Activated B cell treated with CpG ODN at 0.5 μM for 24 hours (primary cell): ENCODE measurements around the gene GPR137B. TPM values are rescaled to one million over a fixed set of nuclear protein-coding genes. Genes with fewer than 3 reads are reported as not detected.
"Not testable (repeated sequence)": the region's sequence is repeated elsewhere in the genome, so short reads cannot be mapped to it uniquely, and the experiment has no call there.

ENCODE experiments used
- ATAC-seq: fragments of 200-7000 bp; cut with Tn5 transposase; one replicate; pipeline ENCODE4 v1.10.0; 2021; ENCODE audit warnings: low read depth, mild to moderate bottlenecking, moderate library complexity
- CTCF ChIA-PET: fragments of 350-600 bp; sonication (Branson Sonifier 250); formaldehyde crosslinking; loops from one replicate; lab custom pipeline; 2021; ENCODE audit warnings: antibody characterized with exemption; lab: Charles Lee
- POLR2A ChIA-PET: fragments of 350-600 bp; sonication (Branson Sonifier 250); formaldehyde crosslinking; loops from one replicate; lab custom pipeline; 2021; ENCODE audit warnings: antibody characterized with exemption; lab: Charles Lee
- DNase-seq: peaks from one replicate; pipeline ENCODE4 v3.0.0; 2022
- H3K27ac Mint-ChIP-seq: one replicate; pipeline ENCODE4 v1.8.0; 2020; ENCODE audit warnings: mixed read lengths
- H3K27me3 Mint-ChIP-seq: one replicate; pipeline ENCODE4 v1.8.0; 2021; ENCODE audit warnings: mixed read lengths
- H3K36me3 Mint-ChIP-seq: one replicate; pipeline ENCODE4 v1.8.0; 2021; ENCODE audit warnings: low read depth, mixed read lengths
- H3K4me1 Mint-ChIP-seq: one replicate; pipeline ENCODE4 v1.8.0; 2021; ENCODE audit warnings: mixed read lengths
- H3K4me3 Mint-ChIP-seq: one replicate; pipeline ENCODE4 v1.8.0; 2020; ENCODE audit warnings: mild to moderate bottlenecking, mixed read lengths
- H3K9me3 Mint-ChIP-seq: one replicate; pipeline ENCODE4 v1.8.0; 2020; ENCODE audit warnings: mixed read lengths
- CTCF ChIP-seq: fragments of 200-600 bp; IDR thresholded peaks from one replicate; pipeline ENCODE4 v1.8.0; 2022; ENCODE audit warnings: antibody characterized with exemption, mild to moderate bottlenecking
- intact Hi-C: fragments of 100-400 bp; cut with micrococcal nuclease; formaldehyde crosslinking; loops from one replicate; pipeline ENCODE4 v1.15.1; 2024
- total RNA-seq: library from RNA; stranded (reverse); gene quantifications from 2 replicates; pipeline ENCODE4 v1.2.3, GENCODE V29; 2022

Gene GPR137B, protein sequence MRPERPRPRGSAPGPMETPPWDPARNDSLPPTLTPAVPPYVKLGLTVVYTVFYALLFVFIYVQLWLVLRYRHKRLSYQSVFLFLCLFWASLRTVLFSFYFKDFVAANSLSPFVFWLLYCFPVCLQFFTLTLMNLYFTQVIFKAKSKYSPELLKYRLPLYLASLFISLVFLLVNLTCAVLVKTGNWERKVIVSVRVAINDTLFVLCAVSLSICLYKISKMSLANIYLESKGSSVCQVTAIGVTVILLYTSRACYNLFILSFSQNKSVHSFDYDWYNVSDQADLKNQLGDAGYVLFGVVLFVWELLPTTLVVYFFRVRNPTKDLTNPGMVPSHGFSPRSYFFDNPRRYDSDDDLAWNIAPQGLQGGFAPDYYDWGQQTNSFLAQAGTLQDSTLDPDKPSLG
- 10.6 and 11.8 TPM in 2 replicates for total RNA-seq

DNA sequence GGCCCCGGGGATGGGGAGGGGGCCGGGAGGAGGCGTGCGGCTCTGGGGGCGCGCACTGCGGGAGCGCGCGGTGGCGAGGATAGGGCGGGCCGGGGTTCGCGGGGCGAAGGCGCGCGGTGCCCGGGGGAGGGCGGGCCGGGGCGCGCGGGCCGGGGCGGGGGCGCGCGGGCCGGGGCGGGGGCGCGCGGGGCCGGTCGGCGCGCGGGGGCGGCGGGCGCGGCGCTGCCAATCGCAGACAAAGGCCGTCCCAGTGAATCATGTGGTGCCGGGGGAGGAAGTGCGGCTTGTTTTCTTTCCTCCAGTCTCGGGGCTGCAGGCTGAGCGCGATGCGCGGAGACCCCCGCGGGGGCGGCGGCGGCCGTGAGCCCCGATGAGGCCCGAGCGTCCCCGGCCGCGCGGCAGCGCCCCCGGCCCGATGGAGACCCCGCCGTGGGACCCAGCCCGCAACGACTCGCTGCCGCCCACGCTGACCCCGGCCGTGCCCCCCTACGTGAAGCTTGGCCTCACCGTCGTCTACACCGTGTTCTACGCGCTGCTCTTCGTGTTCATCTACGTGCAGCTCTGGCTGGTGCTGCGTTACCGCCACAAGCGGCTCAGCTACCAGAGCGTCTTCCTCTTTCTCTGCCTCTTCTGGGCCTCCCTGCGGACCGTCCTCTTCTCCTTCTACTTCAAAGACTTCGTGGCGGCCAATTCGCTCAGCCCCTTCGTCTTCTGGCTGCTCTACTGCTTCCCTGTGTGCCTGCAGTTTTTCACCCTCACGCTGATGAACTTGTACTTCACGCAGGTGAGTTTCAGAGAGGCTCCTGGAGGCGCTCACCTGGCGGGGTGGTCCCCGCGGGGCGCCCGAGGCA lies at the start of gene GPR137B:
Gene GPR137B (plus strand): TSS at position 287 of the 851 bp plus-strand sequence. CDS start 84 bp downstream, at position 371.
- ATAC-seq: peak; percentile 75
- peaks cover 29% of the 10 kb centered on the region for H3K4me1 Mint-ChIP-seq
- POLR2A ChIA-PET: interaction anchor here (0.6 to 3.9 kb wide), 3 partner anchors 9 to 139 kb away, joined by 7 to 33 read pairs (median 9); partner anchors contain the start of gene ERO1B

DNA sequence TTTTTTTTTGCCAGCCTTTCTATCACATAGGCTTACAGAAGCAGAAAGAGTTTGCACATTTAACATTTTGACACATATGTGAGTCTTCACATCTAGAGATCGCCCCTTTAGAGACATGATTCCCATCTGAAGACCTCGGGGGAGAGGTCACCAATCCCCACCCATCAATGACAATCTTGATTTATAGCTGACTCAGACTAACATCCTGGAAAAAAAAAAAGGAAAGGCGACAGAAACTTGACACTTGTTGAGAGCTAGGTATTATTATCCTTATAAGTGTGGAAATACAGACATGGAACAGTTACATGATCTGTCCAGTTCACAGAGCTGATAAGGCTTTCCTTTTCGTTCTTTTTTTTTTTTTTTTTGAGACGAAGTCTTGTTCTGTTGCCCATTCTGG lies 49.4 kb upstream of the GPR137B start:
- ChIA-PET POLR2A (interaction anchor here (0.6 kb wide), 1 partner anchor 250 kb away, joined by 3 read pairs; no protein-coding TSS in a partner anchor), CTCF (no interaction called here)
- H3K4me3 Mint-ChIP-seq: no peak overlapping the region
- TF ChIP-seq CTCF: no peak
- H3K4me1 Mint-ChIP-seq: no peaks in the 10 kb centered on the region
- no peak overlapping the region for H3K27ac Mint-ChIP-seq
- intact Hi-C loops: no loop called here
- ATAC-seq (no peak), DNase-seq (no peak)
- peaks cover 3% of the 10 kb centered on the region for H3K36me3 Mint-ChIP-seq
- H3K9me3 Mint-ChIP-seq: peaks cover 4% of the 10 kb centered on the region
- H3K27me3 Mint-ChIP-seq: peaks cover 15% of the 10 kb centered on the region

More for the DNA sequence above, at the start of gene GPR137B:
- no peaks in the 10 kb centered on the region for H3K9me3 Mint-ChIP-seq
- H3K27me3 Mint-ChIP-seq: peaks cover 33% of the 10 kb centered on the region
- H3K27ac Mint-ChIP-seq: peak within 1 kb of the TSS; percentile 89
- intact Hi-C loops: loop anchor here (1.0 to 10.0 kb wide), 7 partner anchors 14 to 1538 kb away; partner anchors contain the start of genes MTR and NID1
- DNase-seq: peak; percentile 50
- H3K36me3 Mint-ChIP-seq: peaks cover 6% of the 10 kb centered on the region
- TF ChIP-seq CTCF: no peak
- H3K4me3 Mint-ChIP-seq: peak within 1 kb of the TSS; percentile 96
- CTCF ChIA-PET: no interaction called here

- intact Hi-C loops: no loop called here
- Mint-ChIP-seq H3K9me3 (peaks cover 4% of the 10 kb centered on the region), H3K27ac (no peak overlapping the region), H3K27me3 (peaks cover 15% of the 10 kb centered on the region), H3K4me3 (no peak overlapping the region), H3K4me1 (no peaks in the 10 kb centered on the region), H3K36me3 (peaks cover 3% of the 10 kb centered on the region)
- TF ChIP-seq CTCF: no peak
- POLR2A ChIA-PET: no interaction called here
- ATAC-seq: no peak
- CTCF ChIA-PET: no interaction called here
- DNase-seq: no peak
Measured at GRCh38 chr1:236095705-236096520, 46.4 kb upstream of the GPR137B start.

DNA sequence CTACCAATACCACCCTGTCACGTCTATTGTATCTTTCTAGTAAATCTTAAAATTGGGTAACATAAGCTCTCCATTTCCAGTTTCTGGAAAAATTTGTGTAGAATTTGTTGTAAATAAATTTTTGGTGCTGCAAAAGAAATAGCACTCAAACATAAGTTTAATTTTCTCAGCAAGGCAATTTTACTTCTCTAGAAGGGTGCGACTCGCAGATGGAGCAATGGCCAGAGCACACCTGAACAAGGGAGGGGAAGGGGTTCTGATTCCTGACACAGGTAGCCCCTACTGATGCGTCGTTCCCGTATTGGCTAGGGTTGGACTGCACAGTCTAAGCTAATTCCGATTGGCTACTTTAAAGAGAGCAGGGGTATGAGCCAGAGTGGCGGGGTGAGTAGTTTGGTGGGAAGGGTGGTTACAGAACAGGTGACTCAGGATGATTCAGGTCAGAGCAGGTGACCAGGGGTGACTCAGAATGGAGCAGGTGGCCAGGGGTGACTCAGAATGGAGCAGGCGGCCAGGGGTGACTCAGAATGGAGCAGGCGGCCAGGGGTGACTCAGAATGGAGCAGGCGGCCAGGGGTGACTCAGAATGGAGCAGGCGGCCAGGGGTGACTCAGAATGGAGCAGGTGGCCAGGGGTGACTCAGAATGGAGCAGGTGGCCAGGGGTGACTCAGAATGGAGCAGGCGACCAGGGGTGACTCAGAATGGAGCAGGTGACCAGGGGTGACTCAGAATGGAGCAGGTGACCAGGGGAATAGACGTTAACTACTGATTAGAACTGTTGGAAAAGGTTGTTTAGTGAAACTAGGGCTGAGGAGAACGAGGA lies 45.5 kb upstream of the GPR137B start:
- Mint-ChIP-seq H3K27ac (peak overlapping the region; percentile 67), H3K4me3 (peak overlapping the region; percentile 29), H3K27me3 (peaks cover 15% of the 10 kb centered on the region)
- H3K4me1 Mint-ChIP-seq, H3K9me3 Mint-ChIP-seq, intact Hi-C loops, POLR2A ChIA-PET, H3K36me3 Mint-ChIP-seq, CTCF ChIA-PET: not testable (repeated sequence)
- peak; percentile 21 for ATAC-seq
- DNase-seq: peak; percentile 64
